Activated CD8-positive, alpha-beta T cell treated with anti-CD3 and anti-CD28 coated beads for 36 hours (primary cell): ENCODE results near the gene UBR3. TPM values are rescaled to one million over a fixed set of nuclear protein-coding genes. Genes with fewer than 3 reads are reported as not detected.

ENCODE experiments used
- ATAC-seq: fragments of 200-7000 bp; cut with Tn5 transposase; one replicate; pipeline ENCODE4 v1.10.0; 2021; ENCODE audit warnings: mild to moderate bottlenecking, moderate library complexity
- CTCF ChIA-PET: fragments of 350-600 bp; sonication (Branson Sonifier 250); formaldehyde crosslinking; loops from one replicate; lab custom pipeline; 2021; ENCODE audit warnings: antibody characterized with exemption; lab: Charles Lee
- POLR2A ChIA-PET: fragments of 350-600 bp; sonication (Branson Sonifier 250); formaldehyde crosslinking; loops from one replicate; lab custom pipeline; 2021; ENCODE audit warnings: antibody characterized with exemption; lab: Charles Lee
- DNase-seq: peaks from one replicate; pipeline ENCODE4 v3.0.0-alpha.2; 2020
- H3K27ac Mint-ChIP-seq: one replicate; pipeline ENCODE4 v1.8.0; 2021; ENCODE audit warnings: mild to moderate bottlenecking, mixed read lengths
- H3K27me3 Mint-ChIP-seq: one replicate; pipeline ENCODE4 v1.8.0; 2021; ENCODE audit warnings: mixed read lengths
- H3K36me3 Mint-ChIP-seq: one replicate; pipeline ENCODE4 v1.8.0; 2021; ENCODE audit warnings: low read depth, mixed read lengths
- H3K4me1 Mint-ChIP-seq: one replicate; pipeline ENCODE4 v1.8.0; 2021; ENCODE audit warnings: low read depth, mixed read lengths
- H3K4me3 Mint-ChIP-seq: one replicate; pipeline ENCODE4 v1.8.0; 2021; ENCODE audit warnings: mild to moderate bottlenecking, moderate library complexity, mixed read lengths
- H3K9me3 Mint-ChIP-seq: one replicate; pipeline ENCODE4 v1.8.0; 2021; ENCODE audit warnings: mixed read lengths
- intact Hi-C: fragments of 100-400 bp; cut with micrococcal nuclease; formaldehyde crosslinking; loops from one replicate; pipeline ENCODE4 v1.10.0; 2022
- total RNA-seq, 2 experiments: library from RNA; stranded (reverse); gene quantifications; one replicate each; pipeline ENCODE4 v1.2.3, GENCODE V29; 2021
- TF ChIP-seq, protein P1 (sequence below): fragments of 200-600 bp; IDR thresholded peaks from one replicate; pipeline ENCODE4 v1.8.0; 2022; ENCODE audit warnings: antibody characterized with exemption, mild to moderate bottlenecking

Gene UBR3
- total RNA-seq, 2 experiments from 2014 or later, result 14.0 to 15.7 TPM

DNA sequence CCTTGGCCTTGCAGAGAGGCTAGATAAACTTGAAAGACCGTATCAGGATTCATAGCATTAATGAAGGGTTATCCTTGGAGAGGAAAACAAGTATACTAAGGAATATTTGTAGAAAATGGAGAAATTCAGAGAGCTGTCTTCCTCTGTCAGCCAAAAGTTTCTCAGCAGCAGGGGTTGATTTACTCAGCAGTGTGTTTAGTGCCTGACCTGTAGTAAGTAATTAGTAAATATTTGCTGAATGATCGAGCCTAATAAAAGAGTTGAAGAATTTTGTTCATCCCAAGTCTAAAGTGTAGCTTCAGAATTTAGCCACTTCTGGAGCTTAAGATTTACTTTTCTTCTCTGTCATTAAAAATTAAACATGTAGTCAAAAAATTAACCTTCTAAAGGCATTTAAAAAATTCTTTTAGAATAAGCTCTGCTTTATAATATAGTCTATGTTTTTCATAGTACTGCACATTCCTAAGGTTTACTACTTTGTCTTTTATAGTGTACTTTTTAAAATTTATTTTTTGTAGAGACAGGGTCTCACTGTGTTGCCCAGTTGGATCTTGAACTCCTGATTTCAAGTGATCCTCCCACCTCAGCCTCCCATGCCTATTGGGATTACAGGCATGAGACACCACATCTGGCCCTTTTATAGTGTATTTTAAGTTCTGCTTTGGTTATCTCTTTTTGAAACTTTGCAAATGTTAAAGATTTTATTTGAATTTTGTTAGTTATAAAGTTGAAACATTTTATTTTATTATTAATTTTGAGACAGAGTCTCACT, 212.3 kb downstream of the UBR3 start:
- intact Hi-C loops, result no loop called here
- ATAC-seq (no peak), DNase-seq (no peak)
- TF ChIP-seq, protein P1, sequence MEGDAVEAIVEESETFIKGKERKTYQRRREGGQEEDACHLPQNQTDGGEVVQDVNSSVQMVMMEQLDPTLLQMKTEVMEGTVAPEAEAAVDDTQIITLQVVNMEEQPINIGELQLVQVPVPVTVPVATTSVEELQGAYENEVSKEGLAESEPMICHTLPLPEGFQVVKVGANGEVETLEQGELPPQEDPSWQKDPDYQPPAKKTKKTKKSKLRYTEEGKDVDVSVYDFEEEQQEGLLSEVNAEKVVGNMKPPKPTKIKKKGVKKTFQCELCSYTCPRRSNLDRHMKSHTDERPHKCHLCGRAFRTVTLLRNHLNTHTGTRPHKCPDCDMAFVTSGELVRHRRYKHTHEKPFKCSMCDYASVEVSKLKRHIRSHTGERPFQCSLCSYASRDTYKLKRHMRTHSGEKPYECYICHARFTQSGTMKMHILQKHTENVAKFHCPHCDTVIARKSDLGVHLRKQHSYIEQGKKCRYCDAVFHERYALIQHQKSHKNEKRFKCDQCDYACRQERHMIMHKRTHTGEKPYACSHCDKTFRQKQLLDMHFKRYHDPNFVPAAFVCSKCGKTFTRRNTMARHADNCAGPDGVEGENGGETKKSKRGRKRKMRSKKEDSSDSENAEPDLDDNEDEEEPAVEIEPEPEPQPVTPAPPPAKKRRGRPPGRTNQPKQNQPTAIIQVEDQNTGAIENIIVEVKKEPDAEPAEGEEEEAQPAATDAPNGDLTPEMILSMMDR, result no peak
- peaks cover 13% of the 10 kb centered on the region for H3K36me3 Mint-ChIP-seq
- H3K4me1 Mint-ChIP-seq, result no peaks in the 10 kb centered on the region
- POLR2A ChIA-PET, result interaction anchor here (1.1 kb wide), 1 partner anchor 86 kb away, joined by 3 read pairs; no protein-coding TSS in a partner anchor
- no peak overlapping the region for H3K27ac Mint-ChIP-seq
- H3K27me3 Mint-ChIP-seq, result no peaks in the 10 kb centered on the region
- no peak overlapping the region for H3K4me3 Mint-ChIP-seq
- H3K9me3 Mint-ChIP-seq, result no peaks in the 10 kb centered on the region
- CTCF ChIA-PET, result interaction anchor here (1.5 kb wide), 1 partner anchor 17 kb away, joined by 6 read pairs; no protein-coding TSS in a partner anchor

DNA sequence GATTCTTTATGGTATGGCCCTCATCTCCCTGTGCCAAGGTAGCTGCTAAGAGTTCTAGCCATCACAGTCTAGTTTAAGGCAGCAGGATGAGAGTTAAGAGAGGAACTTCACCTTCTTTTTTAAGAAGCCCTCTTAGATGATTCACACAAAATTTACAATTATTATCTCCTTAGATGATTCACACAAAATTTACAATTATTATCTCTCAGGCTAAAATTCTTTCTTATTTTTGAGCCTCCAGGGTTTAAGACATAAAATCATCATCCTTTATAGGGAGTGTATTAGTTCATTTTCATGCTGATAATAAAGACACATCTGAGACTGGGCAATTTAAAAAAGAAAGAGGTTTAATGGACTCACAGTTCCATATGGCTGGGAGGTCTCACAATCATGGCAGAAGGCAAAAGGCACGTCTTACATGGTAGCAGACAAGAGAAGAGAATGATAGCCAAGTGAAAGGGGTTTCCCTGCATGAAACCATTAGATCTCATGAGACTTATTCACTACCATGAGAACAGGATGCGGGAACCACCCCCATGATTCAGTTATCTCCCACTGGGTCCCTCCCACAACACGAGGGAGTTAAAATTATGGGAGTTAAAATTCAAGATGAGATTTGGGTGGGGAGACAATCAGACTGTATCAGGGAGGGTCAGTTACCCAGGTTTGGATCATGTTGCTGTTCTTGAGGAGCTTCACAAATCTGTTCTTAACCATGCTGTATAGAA, 217.7 kb downstream of the UBR3 start:
- ATAC-seq, result no peak
- H3K27me3 Mint-ChIP-seq, result no peaks in the 10 kb centered on the region
- intact Hi-C loops, result no loop called here
- H3K9me3 Mint-ChIP-seq, result no peaks in the 10 kb centered on the region
- H3K4me3 Mint-ChIP-seq, result no peak overlapping the region
- H3K4me1 Mint-ChIP-seq, result no peaks in the 10 kb centered on the region
- POLR2A ChIA-PET, result no interaction called here
- H3K27ac Mint-ChIP-seq, result no peak overlapping the region
- H3K36me3 Mint-ChIP-seq, result peaks cover 10% of the 10 kb centered on the region
- CTCF ChIA-PET, result no interaction called here
- no peak for DNase-seq
- TF ChIP-seq, protein P1, result no peak

DNA sequence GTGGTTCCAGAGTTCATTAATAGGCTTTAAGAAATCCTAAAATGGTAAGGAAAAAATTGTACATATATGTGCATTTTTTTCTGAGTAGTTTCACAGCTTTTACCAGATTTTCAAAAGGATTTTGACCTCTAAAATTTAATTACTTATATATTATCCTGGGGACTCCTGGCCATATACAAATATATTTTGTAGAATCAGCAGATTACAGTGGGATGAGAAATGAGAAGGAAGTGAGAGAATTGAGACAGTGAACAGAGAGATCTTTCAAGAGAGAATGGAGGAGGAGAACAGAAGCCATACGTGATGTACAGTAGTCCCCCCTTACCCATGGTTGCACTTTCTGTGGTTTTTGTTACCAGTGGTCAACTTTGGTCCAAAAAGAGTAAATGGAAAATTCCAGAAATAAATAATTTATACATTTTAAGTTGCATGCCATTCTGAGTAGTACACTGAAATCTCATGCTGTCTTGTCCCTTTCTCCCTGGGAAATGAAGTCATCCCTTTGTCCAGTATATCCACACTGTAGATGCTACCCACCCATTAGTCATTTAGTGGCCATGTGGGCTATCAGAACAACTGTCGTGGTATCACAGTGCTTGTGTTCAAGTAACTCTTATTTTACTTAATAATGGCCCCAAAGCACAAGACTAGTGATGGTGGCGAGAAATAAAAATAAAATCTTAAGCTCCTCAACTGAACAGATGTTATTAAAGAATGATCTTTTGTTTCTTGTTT, 220.2 kb downstream of the UBR3 start:
- no peak overlapping the region for H3K4me3 Mint-ChIP-seq
- ChIA-PET CTCF (interaction anchor here (1.3 kb wide), 1 partner anchor 35 kb away, joined by 3 read pairs; no protein-coding TSS in a partner anchor), POLR2A (no interaction called here)
- H3K27ac Mint-ChIP-seq, result no peak overlapping the region
- H3K4me1 Mint-ChIP-seq, result no peaks in the 10 kb centered on the region
- TF ChIP-seq, protein P1, result no peak
- ATAC-seq, result no peak
- H3K9me3 Mint-ChIP-seq, result no peaks in the 10 kb centered on the region
- H3K27me3 Mint-ChIP-seq, result no peaks in the 10 kb centered on the region
- peaks cover 9% of the 10 kb centered on the region for H3K36me3 Mint-ChIP-seq
- no peak for DNase-seq
- intact Hi-C loops, result no loop called here

DNA sequence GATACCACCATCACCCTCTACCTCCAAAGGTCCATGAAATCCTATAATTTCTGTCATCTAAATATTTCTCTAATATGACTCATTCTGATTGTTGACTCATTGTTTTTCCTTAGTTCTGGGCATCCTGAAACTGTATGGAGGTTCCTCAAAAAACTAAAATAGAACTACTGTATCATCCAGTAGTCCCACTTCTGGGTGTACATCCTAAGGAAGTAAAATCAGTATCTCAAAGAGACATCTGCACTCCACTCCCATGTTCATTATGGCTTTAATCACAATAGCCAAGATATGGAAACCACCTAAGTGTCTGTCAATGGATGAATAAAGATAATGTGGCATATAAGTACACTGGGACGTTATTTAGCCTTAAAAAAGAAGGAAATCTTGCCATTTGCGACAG, 224.9 kb downstream of the UBR3 start:
- H3K4me3 Mint-ChIP-seq, result no peak overlapping the region
- H3K9me3 Mint-ChIP-seq, result no peaks in the 10 kb centered on the region
- ChIA-PET POLR2A (no interaction called here), CTCF (no interaction called here)
- TF ChIP-seq, protein P1, result no peak
- H3K4me1 Mint-ChIP-seq, result no peaks in the 10 kb centered on the region
- no peak overlapping the region for H3K27ac Mint-ChIP-seq
- intact Hi-C loops, result no loop called here
- ATAC-seq (no peak), DNase-seq (no peak)
- H3K27me3 Mint-ChIP-seq, result no peaks in the 10 kb centered on the region
- peaks cover 10% of the 10 kb centered on the region for H3K36me3 Mint-ChIP-seq
